ENCODE results near the gene GREB1.
A peak's percentile ranks its signal among the peaks of the same experiment; 100 is the strongest.

Gene GREB1

DNA sequence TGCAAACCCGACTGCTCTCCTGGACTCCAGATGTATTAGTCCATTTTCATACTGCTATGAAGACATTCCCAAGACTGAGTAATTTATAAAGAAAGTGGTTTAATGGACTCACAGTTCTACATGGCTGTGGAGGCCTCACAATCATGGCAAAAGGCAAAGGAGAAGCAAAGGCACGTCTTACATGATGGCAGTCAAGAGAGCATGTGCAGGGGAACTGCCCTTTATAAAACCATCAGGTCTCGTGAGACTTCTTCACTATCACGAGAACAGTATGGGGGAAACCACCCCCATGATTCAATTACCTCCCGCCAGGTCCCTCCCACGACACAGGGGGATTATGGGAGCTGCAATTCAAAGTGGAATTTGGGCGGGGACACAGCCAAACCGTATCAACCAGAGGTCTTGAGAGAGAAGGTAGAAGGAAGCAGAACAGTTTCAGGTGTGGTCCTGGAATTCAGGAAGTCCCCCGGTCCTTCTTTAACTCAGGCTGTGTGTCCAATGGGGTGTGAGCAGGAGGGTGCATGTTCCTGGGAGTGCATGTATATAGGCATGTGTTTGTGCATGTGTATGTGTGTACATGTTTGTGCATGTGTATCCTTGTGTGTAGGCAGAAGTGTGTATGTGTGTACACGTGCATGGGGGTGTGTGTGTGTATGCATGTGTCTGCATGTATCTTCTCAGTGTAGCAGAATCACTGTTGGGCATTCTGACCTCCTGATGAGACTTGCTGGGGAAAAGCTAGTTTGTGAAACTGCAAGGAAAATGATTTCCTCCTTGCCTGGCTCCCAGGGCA is 46.2 kb downstream of the GREB1 start:
- DNase-seq (ENCODE audit: low spot score) = no peak

DNA sequence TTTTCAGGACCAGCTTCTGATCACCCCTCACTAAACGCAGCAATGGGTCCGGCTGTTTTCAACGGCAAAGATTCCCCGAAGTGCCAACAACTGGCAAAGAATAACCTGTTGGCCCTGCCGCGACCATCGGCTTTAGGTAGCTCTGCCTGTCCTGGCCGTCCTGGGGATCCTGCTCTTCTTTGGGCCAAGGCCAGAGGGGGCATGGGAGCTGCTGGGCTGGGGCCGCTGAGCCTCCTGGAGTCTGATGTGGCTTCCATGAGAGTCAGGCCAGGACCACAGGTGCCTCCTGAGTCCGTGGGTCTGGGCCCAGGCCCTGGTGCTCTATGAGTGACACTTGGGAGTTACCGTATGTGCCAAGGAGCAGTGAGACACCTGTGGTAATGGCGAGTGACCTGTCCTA is 46.9 kb downstream of the GREB1 start:
- no peak for DNase-seq (ENCODE audit: low spot score)

DNA sequence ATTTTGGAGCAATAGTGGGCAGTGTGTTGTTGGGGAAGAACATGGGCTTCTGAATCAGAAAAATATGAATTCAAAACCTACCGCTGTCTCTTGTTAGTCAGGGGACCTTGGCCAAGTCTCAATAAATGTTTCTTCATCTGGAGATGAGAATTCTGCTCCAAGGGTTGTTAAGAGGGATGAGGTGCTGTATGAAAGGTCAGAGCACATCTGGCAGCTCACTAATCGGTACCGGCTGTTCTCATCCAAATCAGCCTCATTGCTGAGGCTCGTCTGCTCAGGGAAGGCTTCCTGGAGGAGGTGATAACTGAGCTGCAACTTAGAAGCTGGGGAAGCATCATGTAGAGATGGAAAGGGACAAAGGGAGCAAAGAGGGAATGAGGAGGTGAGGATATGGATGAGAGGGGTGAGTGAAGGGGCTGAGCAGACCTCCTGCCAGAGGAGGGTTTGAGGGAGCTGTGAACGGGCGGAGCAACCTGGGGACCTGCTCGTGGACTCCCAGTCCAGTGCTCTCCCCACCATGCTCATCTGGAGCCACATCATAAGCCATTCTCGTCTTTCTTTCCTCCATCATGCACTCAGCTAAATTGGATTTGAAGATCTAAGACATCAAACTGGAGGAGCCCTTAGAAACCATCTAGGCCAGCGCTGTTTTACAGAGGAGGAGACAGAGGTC is 47.4 kb downstream of the GREB1 start:
- DNase-seq (ENCODE audit: low spot score) = no peak

DNA sequence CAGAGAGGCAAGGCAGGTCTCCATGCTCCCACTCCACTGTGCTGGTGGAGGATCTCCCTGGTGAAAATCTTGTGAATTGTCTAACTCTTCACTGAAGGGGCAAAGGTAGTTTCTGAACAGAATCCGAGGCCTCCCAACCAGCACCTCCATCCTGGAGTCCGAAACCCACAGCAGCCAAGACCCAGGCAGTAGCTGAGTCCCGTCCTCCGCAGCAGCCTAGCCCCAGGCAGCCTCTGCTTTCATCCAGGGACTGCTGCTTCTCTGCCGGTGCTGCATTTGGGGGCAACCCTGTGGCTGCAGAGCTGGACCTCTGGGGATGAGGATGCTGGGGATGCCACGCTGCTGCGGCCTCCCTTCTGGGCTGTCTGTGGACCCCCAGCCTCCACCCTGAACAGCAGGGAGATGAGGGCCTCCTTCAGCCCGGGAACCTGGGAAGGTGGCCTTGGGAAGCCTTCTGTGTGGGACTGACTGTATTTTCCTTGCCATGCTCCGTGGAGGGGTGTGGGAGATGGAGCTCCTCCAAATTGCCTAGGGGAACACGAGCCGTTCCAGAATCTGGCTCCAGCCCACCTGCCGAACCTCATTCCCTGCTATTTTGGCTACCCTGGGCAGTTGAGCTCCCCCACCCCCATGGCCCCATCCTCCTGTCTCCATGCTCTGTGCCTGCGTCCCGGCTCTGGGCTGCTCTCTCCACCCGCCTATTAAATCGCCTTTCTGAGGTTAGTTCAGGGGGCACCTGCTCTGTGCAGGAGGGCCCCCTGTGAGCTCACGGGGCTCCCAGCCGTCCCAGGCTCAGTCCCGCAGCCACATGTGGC is 48.2 kb downstream of the GREB1 start:
- DNase-seq (ENCODE audit: low spot score) = no peak

DNA sequence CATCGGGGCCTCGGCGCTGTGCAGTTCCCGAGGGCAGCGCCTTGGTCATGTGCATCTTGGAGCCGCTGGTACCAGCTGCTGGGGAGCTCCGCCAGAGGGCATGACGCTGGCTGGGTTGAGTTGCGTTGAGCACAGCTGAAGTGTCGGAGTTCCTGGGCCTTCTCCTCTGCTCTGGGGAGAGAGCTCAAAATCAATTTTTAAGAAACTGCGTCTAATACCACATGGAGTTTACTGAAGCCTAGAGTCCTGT is 48.7 kb downstream of the GREB1 start:
- DNase-seq (ENCODE audit: low spot score) = no peak

DNA sequence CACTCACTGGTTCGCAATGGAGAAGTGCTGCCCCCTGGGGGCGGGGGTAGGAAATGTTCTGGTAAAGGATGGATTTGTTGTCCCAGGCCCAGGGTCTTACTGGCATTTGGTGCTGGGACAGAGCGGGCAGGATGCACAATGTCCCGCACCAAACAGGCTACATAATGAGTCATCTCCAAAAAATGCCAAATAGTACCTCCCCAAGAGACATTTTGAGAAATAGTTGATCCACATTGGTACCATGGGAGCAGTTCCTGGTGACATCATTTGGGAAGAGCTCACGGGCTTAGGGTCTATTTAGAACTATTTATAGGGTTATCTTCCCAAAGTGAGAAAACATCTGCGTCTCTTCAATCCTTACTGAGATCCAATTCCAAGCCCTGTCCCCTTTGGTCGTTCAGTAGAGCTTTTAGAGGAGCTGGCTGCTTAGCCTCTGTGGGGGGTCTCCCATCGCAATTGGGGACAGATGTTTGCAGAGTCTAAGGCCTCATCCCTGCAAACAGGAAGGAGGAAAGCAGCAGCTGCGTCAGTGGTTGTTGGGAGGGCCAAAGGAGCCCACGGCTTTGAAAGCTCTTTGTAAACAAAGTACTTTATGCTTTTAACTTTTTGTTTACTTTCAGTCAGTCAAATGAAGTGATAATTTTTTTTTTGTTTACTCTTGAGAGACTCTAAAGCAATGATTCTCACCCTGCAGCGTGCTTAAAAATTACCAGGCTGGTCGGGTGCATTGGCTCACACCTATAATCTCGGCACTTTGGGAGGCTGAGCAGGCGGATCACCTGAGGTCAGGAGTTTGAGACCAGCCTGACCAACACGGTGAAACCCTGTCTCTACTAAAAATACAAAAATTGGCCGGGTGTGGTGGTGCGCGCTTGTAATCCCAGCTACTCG is 49.3 kb downstream of the GREB1 start:
- peak; percentile 34 for DNase-seq (ENCODE audit: low spot score)

DNA sequence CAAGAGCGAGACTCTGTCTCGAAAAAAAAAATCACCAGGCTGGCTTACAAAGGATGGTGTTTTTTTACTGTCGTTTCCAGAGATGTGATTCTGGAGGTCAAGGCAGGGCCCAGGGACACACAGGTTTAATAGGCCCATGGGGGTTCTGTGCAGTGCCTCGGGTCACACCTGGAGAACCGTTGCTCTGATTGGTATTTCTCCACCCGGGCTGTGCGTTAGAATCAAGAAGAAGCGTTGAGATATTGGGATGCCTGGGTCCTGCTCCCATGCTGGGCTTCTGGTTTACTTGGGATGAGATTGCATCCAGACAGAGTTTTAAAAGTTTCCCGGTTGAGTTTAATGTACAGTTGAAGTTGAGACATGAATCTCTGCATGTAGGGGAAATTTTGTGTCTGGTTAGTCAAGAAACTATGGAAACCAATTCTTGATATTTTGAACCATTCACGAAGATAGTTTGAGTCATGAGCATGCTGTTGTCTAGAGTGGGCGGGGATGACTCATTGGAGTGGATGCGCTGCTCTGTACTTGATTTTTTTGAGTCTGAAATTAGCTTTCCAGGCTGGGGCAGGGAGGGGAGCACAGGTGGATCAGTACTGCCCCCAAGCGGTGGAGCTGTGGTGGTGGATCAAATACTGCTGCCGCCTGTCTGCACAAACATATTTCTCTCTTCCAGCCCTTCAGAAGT is 50.1 kb downstream of the GREB1 start:
- peak; percentile 37 for DNase-seq (ENCODE audit: low spot score)

DNA sequence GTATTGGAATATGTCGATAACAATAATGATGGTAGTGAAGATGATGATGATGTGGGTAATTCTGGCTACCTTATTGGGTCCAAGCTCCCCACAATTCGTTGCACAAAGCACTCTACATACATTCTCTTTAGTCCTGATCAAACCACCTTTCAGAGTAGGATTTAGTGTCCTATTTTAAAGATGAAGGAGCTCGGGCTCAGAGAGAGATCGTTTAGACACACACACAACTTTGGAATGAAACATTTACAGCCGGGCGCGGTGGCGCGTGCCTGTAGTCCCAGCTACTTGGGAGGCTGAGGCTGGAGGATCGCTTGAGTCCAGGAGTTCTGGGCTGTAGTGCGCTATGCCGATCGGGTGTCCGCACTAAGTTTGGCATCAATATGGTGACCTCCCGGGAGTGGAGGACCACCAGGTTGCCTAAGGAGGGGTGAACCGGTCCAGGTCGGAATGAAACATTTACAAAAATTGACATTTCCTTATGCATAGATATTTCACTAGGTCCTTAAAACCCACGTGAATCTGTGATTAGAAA is 50.7 kb downstream of the GREB1 start:
- DNase-seq (ENCODE audit: low spot score) = no peak

DNA sequence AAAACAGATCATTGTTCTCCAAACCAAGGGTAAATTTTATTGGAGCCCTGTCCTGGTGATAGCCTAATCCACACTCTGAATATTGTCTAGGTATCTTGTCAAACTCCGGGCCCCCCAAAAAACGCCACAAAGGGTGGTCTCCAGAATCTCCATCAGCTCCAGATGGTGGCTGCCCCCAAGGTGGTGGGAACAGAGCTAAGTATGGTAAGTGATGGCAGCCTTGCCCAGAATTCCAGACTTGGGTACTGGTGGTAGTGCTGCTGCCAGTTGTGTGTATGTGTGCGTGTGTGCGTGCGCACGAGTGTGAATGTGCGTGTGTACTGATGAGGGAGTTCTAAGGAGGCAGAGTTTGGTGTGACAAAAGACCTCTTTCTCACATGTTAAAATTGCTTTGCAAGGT is 51.2 kb downstream of the GREB1 start:
- no peak for DNase-seq (ENCODE audit: low spot score)

DNA sequence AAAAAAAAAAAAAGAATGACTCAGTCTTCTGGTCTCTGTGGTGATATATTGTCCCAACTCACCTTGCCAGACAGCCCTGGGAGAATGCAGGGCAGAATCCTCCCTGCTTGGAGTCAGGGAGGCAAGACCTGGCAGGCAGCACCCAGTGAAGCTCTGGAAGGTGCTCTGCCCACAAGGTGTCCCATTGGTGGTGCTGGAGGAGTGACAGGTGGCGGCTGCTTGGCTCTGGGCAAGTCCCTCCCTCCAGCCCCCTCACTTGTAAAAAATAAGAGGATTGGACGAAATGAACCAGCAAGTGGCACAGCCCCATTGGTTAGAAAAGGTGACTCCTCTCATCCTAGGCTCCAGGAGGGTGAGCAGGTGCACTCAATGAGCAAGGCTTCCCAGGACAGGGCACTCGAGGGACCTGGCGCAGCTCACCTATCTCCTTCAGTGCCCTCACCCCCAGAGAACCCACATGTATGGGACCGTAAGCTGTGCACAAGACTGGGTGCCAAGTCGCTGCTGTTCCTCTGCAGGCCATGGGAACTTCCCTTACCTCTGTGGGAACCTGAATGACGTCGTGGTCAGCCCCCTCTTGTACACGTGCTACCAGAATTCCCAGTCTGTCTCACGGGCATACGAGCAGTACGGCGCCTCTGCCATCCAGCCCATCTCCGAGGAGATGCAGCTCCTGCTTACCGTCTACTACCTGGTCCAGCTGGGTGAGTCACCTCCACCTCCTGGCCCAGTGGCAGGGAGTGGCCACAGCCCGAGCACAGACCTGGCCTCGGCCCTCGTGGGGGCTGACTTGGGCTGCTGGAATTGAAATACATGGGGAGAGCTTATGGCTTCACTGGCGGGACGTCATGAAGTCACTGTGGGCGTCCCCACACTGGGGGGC is 54.6 kb downstream of the GREB1 start:
- DNase-seq (ENCODE audit: low spot score) = no peak

DNA sequence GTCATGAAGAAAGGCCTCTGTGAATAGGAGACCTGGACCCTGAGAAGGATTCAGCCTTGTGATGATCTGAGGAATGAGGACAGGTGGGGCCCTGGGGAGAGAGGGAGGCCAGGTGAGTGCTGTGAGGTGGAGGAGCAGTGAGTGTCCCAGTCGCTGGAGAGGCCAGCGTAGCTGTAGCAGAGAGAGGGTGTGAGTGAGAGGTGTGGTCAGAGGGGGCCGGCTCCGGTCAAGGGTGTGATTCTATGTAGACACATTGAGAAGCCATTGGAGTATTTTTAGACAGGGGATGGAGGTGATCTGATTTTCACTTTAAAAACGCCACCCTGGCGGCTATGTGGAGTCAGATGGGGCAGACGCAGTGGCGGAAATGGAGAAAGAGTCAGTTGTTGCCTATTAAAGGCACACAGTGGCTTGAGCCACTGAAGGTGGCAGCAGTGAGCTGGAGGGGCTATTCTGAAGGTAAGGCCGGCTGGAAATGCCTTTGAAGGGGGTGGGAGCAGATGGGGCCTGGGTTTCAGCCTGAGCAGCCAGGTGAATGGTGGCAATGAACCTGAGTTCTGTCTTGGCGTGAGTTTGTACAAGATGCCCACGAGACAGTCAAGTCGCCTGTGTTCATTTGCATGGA is 55.6 kb downstream of the GREB1 start:
- DNase-seq (ENCODE audit: low spot score) = no peak

DNA sequence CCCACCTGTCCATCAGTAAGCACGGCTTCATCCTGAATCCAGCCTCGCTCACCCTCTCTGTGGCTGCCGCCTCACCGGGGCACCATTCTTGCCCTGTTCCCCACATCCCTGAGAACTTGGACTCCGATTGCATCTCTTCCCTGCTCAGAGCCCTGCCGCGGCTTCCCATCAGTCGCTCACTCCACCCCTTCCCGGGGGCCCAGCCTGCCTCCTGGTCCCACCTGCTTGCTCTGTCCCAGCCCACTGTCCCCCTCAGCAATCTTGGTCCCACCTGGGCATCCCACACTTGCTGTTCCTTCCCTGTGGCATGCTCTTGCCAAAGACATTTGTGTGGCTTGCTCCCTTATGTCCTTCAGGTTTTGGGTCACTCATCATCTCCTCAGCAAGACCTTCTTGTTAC is 56.3 kb downstream of the GREB1 start:
- no peak for DNase-seq (ENCODE audit: low spot score)

DNA sequence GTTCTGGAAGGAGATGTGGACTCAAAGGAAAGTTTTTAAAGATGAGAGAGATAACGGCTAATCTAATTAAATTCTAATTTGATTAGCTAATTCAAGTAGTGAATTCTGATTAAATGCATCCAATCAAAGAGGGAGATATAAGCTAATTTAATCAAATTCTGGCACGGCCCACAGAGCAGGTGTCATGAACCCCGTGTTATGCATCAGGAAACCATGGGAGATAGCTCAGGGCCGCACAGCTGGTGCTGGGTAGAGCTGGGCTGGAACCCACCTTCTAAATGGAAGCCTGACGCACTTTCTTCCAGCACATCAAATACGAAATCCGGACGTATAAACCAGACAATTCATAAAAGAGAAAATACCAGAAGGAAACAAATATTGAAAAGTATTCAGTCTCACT is 57.2 kb downstream of the GREB1 start:
- no peak for DNase-seq (ENCODE audit: low spot score)

DNA sequence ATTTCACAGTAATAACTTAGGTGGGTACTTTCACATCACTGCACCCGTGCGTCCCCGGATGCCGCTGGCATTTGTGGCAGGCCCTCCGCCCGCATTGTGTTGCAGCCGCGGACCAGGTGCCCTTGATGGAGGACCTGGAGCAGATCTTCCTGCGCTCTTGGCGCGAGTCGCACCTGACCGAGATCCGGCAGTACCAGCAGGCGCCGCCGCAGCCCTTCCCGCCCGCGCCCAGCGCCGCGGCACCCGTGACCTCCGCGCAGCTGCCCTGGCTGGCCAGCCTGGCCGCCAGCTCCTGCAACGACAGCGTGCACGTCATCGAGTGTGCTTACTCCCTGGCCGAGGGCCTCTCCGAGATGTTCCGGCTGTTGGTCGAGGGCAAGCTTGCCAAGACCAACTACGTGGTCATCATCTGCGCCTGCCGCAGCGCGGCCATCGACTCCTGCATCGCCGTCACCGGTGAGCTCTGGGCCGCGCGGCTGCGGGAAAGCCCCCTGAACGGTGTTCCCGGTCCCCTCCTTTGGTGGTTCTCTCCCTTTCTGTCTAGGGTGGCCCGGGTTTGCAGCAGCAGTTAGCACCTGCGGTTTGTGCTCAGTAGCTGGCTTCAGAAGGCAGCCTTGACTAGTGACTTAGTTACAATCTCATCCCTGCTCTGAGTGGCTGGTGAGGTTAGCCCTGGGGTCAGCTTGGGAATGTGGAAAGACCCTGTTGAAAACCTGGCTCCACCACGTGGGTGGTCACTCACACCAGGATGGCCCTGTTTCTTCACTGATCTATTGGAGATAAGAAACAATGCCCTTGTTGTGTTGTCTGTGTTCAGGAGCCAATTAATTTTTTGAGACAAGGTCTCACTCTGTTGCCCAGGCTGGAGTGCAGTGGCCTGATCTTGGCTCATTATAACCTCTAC is 59.1 kb downstream of the GREB1 start:
- no peak for DNase-seq (ENCODE audit: low spot score)

DNA sequence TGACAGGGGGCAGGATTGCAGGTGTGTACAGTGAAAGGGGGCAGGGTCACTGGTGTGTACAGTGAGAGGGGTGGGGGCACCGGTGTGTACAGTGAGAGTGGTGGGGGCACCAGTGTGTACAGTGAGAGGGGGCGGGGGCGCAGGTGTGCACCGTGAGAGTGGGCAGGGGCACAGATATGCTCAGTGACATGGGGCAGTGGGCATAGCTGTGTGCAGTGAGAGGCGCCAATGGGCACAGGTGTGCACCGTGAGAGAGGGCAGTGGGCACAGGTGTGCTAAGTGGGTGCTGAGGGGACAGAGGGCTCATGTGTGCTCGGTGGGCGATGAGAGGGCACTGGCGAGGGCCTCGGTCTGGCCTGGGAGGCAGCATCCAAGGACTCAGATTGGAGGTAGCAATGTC is 63.0 kb downstream of the GREB1 start:
- DNase-seq (ENCODE audit: low spot score) = no peak

DNA sequence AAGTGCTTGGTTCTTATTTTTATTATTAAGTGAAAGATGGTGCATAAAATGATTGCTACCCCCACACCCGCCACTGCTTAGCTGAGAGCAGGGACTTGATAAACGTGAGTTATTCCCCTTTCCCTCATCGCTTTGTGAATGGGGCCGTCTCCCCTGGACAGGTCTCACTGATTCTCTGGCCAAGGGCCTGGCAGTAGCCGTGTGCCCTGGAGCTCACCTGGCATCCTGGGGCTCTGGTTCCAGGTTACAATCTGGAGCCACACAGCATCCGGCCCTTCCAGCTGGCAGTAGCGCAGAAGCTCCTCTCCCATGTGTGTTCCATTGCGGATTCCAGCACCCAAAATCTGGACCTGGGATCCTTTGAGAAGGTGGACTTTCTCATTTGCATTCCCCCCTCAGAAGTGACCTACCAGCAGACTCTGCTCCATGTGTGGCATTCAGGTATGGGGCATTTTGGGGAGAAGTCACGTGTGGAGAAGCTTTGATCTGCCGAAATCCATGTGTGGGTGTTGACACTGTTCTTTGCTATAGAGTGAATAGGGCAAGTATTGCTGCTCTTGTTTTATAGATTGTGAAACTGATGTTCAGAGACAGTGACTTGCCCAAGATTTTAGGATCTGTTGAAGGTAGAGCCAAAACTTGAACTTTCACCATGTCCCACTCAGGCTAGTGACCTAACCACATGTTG is 63.8 kb downstream of the GREB1 start:
- no peak for DNase-seq (ENCODE audit: low spot score)

DNA sequence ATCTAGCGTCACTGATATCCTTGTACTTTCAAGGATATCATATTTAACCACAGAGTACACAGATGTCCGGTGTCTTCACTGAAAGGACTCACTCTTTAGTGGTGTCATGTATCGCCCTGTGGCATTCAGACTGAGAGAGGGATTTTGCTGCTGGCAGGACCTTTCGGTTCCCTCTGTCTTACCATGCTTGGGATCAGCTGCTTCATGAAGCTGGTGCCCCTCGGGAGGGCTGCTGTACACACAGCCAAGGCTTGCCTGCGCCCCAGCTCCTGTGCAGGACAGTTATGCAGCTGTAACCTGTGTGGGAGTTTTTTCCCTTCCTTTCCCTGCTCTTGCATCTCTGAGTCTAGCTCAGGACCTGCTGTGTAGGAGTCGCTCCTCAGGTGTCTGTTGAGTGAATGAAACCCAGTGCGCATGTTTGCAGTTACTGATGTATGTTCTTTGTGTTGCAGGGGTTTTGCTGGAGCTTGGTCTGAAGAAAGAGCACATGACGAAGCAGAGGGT is 64.4 kb downstream of the GREB1 start:
- DNase-seq (ENCODE audit: low spot score) = no peak
